SK-N-SH (cell line): ENCODE data around the gene ATF6B. TPM values are rescaled to one million over a fixed set of nuclear protein-coding genes. Genes with fewer than 3 reads are reported as not detected.
A peak's percentile ranks its signal among the peaks of the same experiment; 100 is the strongest.

Experiments used
- CTCF ChIA-PET: fragments of 300-600, 350-600 bp; formaldehyde crosslinking; extraction: SDS; loops from one replicate; lab custom pipeline; 2021; lab: Yijun Ruan, JAX
- POLR2A ChIA-PET: fragments of 350-600 bp; sonication (Branson Sonifier 250); formaldehyde crosslinking; extraction: SDS; loops from one replicate; lab custom pipeline; 2020; ENCODE audit warnings: antibody characterized with exemption, inconsistent platforms; lab: Yijun Ruan, JAX
- DNase-seq: peaks from one replicate; pipeline ENCODE4 v3.0.0; 2012
- H2AFZ ChIP-seq: fragments of 200-600 bp; sonication (generic); 2 replicates; pipeline ENCODE4 v1.8.1; 2016; ENCODE audit warnings: antibody characterized with exemption, mild to moderate bottlenecking, low read depth
- H3F3A ChIP-seq: fragments of 200-600 bp; sonication (generic); replicated peaks from 2 replicates; pipeline ENCODE3; 2016; ENCODE audit warnings: antibody characterized with exemption, mild to moderate bottlenecking; ENCODE audit not compliant: insufficient read depth
- H3K27ac ChIP-seq, 2 experiments: fragments of 200-500 bp in 1 of 2; fragments of 200-600 bp in 1 of 2; sonication (Bioruptor generic) in 1 of 2; sonication (generic), shearing (Covaris generic) in 1 of 2; 2 replicates each; pipeline versions ENCODE4 v1.5.1 to v1.6.1; 2014 to 2016; ENCODE audit warnings: low read depth in 2 of 2, inconsistent platforms in 1 of 2, low read length in 1 of 2, mild to moderate bottlenecking in 1 of 2, mixed read lengths in 1 of 2
- H3K27me3 ChIP-seq: fragments of 200-600 bp; sonication (generic), shearing (Covaris generic); 2 replicates; pipeline ENCODE4 v1.6.1; 2016; ENCODE audit warnings: mixed run types; ENCODE audit not compliant: insufficient read depth
- H3K36me3 ChIP-seq, 2 experiments: fragments of 200-500 bp in 1 of 2; fragments of 200-600 bp in 1 of 2; sonication (Bioruptor generic) in 1 of 2; sonication (generic) in 1 of 2; replicated peaks in 1 of 2; 2 replicates each; pipeline versions ENCODE3 to v1.5.1; 2014 to 2016; ENCODE audit warnings: low read length in 1 of 2, mild to moderate bottlenecking in 1 of 2; ENCODE audit not compliant: insufficient read depth in 2 of 2, control insufficient read depth in 1 of 2
- H3K4me1 ChIP-seq, 2 experiments: fragments of 200-500 bp in 1 of 2; fragments of 200-600 bp in 1 of 2; sonication (Bioruptor generic) in 1 of 2; sonication (generic), shearing (Covaris generic) in 1 of 2; 2 replicates each; pipeline versions ENCODE4 v1.5.1 to v1.6.1; 2014 to 2016; ENCODE audit warnings: low read depth in 1 of 2, low read length in 1 of 2, mixed run types in 1 of 2; ENCODE audit not compliant: insufficient read depth in 2 of 2, control insufficient read depth in 1 of 2
- H3K4me2 ChIP-seq: fragments of 200-600 bp; sonication (generic), shearing (Covaris generic); 2 replicates; pipeline ENCODE4 v1.6.1; 2017; ENCODE audit warnings: mixed run types
- H3K4me3 ChIP-seq, 2 experiments: fragments of 200-500 bp in 1 of 2; fragments of 200-600 bp in 1 of 2; sonication (Bioruptor generic) in 1 of 2; sonication (generic), shearing (Covaris generic) in 1 of 2; 2 replicates each; pipeline versions ENCODE4 v1.5.1 to v1.8.1; 2014 to 2016; ENCODE audit warnings: low read depth in 2 of 2, inconsistent platforms in 1 of 2, low read length in 1 of 2, mild to moderate bottlenecking in 1 of 2, mixed read lengths in 1 of 2, moderate library complexity in 1 of 2
- H3K79me2 ChIP-seq: fragments of 200-600 bp; sonication (generic); 2 replicates; pipeline ENCODE4 v1.8.1; 2017; ENCODE audit warnings: mild to moderate bottlenecking; ENCODE audit not compliant: insufficient read depth
- H3K9ac ChIP-seq: fragments of 200-600 bp; sonication (generic); 2 replicates; pipeline ENCODE4 v1.6.1; 2017; ENCODE audit warnings: mixed run types
- H3K9me2 ChIP-seq: fragments of 200-600 bp; sonication (generic); 2 replicates; pipeline ENCODE4 v1.6.1; 2017; ENCODE audit warnings: mixed run types
- H3K9me3 ChIP-seq: fragments of 200-600 bp; sonication (generic); 2 replicates; pipeline ENCODE4 v1.6.1; 2017; ENCODE audit warnings: mixed run types, mild to moderate bottlenecking, moderate library complexity
- H4K20me1 ChIP-seq: fragments of 200-600 bp; sonication (generic); 2 replicates; pipeline ENCODE4 v1.6.1; 2017; ENCODE audit warnings: mild to moderate bottlenecking, mixed run types; ENCODE audit not compliant: insufficient read depth
- CHD2 ChIP-seq: fragments of 150-350 bp; IDR thresholded peaks from 2 replicates; pipeline ENCODE4 v1.6.1; 2018; ENCODE audit warnings: low read length; ENCODE audit not compliant: partially characterized antibody
- ELF1 ChIP-seq: IDR thresholded peaks from 2 replicates; pipeline ENCODE4 v1.4.0; 2012
- EP300 ChIP-seq, 2 experiments: IDR thresholded peaks; 2 replicates each; pipeline versions ENCODE4 v1.4.0 to v1.6.1; 2012; ENCODE audit warnings: borderline replicate concordance in 1 of 2, low read depth in 1 of 2, low read length in 1 of 2
- FOXJ3 ChIP-seq: sonication (generic); formaldehyde crosslinking; IDR thresholded peaks from 2 replicates; pipeline ENCODE4 v1.5.1; 2020; ENCODE audit warnings: mild to moderate bottlenecking, missing genetic modification reagents
- FOXM1 ChIP-seq: IDR thresholded peaks from 2 replicates; pipeline ENCODE4 v1.4.0; 2012; ENCODE audit warnings: low read depth, mild to moderate bottlenecking
- GABPA ChIP-seq: IDR thresholded peaks from 2 replicates; pipeline ENCODE4 v1.4.0; 2012; ENCODE audit warnings: low read depth, mild to moderate bottlenecking
- GATA2 ChIP-seq: sonication (generic); formaldehyde crosslinking; IDR thresholded peaks from 2 replicates; pipeline ENCODE4 v1.5.0; 2020; ENCODE audit warnings: mild to moderate bottlenecking, missing genetic modification reagents
- MXI1 ChIP-seq: IDR thresholded peaks from 2 replicates; pipeline ENCODE4 v1.6.1; 2012; ENCODE audit warnings: mild to moderate bottlenecking, low read depth, low read length, improper control_type of control experiment
- RAD21 ChIP-seq: IDR thresholded peaks from 2 replicates; pipeline ENCODE4 v1.6.1; 2012; ENCODE audit warnings: mild to moderate bottlenecking, low read length
- RCOR1 ChIP-seq: fragments of 150-350 bp; IDR thresholded peaks from 2 replicates; pipeline ENCODE4 v1.6.1; 2017; ENCODE audit warnings: antibody characterized with exemption, low read length
- RFX5 ChIP-seq: IDR thresholded peaks from 2 replicates; pipeline ENCODE4 v1.6.1; 2012; ENCODE audit warnings: mild to moderate bottlenecking, improper control_type of control experiment, low read length
- SIN3A ChIP-seq: IDR thresholded peaks from 2 replicates; pipeline ENCODE4 v1.6.1; 2012; ENCODE audit warnings: low read depth, mild to moderate bottlenecking, low read length, moderate library complexity, borderline replicate concordance
- SMC3 ChIP-seq: IDR thresholded peaks from 2 replicates; pipeline ENCODE4 v1.6.1; 2012; ENCODE audit warnings: low read depth, low read length, improper control_type of control experiment
- TCF12 ChIP-seq: IDR thresholded peaks from 2 replicates; pipeline ENCODE4 v1.4.0; 2012
- TEAD4 ChIP-seq: IDR thresholded peaks from 2 replicates; pipeline ENCODE4 v1.4.0; 2012; ENCODE audit warnings: mild to moderate bottlenecking, borderline replicate concordance; ENCODE audit not compliant: insufficient read depth
- YY1 ChIP-seq: IDR thresholded peaks from 2 replicates; pipeline ENCODE4 v1.4.0; 2012; ENCODE audit warnings: low read depth, mild to moderate bottlenecking
- WGBS: methylation state at CpG from one replicate; pipeline ENCODE4 v1.1.6; 2017; ENCODE audit warnings: low lambda C conversion rate; 5-methylcytosine and 5-hydroxymethylcytosine counted together
- polyA plus RNA-seq, 3 experiments: library from polyadenylated mRNA; depleted of rRNA; stranded (reverse); fragments of >200 nt; gene quantifications; 2 replicates each; pipeline ENCODE4 v1.2.3, GENCODE V29; 2012
- TF ChIP-seq, protein P1 (sequence below): fragments of 200-600 bp; sonication (generic); IDR thresholded peaks from 2 replicates; pipeline ENCODE4 v1.6.1; 2017; ENCODE audit warnings: antibody characterized with exemption, mild to moderate bottlenecking, moderate library complexity
- TF ChIP-seq, protein P2 (sequence below): IDR thresholded peaks from 2 replicates; pipeline ENCODE4 v1.4.0; 2012; ENCODE audit warnings: low read depth, borderline replicate concordance
- TF ChIP-seq, protein P3 (sequence below): fragments of 150-350 bp; IDR thresholded peaks from 2 replicates; pipeline ENCODE4 v1.6.1; 2017; ENCODE audit warnings: antibody characterized with exemption, low read length, low read depth, borderline replicate concordance

The ATF6B gene
- polyA plus RNA-seq, 1 of the 3 experiments (the other 2 are of a cell fraction), result 61.3 TPM

DNA sequence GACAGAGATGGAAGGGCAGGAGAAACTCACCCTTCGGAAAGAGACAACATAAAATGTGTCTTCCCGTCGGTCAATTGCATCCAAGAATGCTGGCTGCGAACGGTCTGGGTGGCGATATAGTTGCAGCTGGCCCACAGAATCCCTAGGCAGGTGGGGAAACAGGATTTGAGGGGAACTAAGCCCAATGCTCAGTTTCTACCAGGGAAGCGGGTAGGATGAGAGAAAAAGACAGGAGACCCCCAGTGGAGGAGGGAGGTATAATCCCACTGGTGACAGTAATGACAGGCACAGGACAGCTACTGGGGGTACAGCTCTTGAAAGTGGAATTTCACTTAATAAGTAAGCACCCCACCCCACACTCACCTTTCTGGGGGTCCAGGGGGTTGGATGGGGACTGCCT lies 11.4 kb downstream of the ATF6B start:
- Histone ChIP-seq H2AFZ (no peak overlapping the region), H3K27me3 (no peaks in the 10 kb centered on the region), H3K4me2 (no peak overlapping the region), H3K9ac (no peak overlapping the region), H3K79me2 (no peaks in the 10 kb centered on the region), H3K9me2 (no peaks in the 10 kb centered on the region), H3K4me3 (no peak overlapping the region), H3K36me3 (peaks cover 20 to 29% of the 10 kb centered on the region in 2 experiments), H3K9me3 (no peaks in the 10 kb centered on the region), H4K20me1 (no peaks in the 10 kb centered on the region), H3K4me1 (peaks cover 3 to 9% of the 10 kb centered on the region in 2 experiments; a peak in 1 of 4 replicates), H3K27ac (no peak overlapping the region), H3F3A (peaks cover 38% of the 10 kb centered on the region)
- TF ChIP-seq GATA2 (CRISPR knock-in tag), result no peak
- TF ChIP-seq, protein P1, sequence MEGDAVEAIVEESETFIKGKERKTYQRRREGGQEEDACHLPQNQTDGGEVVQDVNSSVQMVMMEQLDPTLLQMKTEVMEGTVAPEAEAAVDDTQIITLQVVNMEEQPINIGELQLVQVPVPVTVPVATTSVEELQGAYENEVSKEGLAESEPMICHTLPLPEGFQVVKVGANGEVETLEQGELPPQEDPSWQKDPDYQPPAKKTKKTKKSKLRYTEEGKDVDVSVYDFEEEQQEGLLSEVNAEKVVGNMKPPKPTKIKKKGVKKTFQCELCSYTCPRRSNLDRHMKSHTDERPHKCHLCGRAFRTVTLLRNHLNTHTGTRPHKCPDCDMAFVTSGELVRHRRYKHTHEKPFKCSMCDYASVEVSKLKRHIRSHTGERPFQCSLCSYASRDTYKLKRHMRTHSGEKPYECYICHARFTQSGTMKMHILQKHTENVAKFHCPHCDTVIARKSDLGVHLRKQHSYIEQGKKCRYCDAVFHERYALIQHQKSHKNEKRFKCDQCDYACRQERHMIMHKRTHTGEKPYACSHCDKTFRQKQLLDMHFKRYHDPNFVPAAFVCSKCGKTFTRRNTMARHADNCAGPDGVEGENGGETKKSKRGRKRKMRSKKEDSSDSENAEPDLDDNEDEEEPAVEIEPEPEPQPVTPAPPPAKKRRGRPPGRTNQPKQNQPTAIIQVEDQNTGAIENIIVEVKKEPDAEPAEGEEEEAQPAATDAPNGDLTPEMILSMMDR, result peak; percentile 55
- no peak for TF ChIP-seq EP300 (IDR thresholded peaks at IDR 0.05; ENCODE audit: borderline replicate concordance in 1 of 2, low read depth in 1 of 2, low read length in 1 of 2)
- TF ChIP-seq RAD21, result 0 out of 2 replicates have a peak, but pooled peaks have one; percentile 34
- peak; percentile 25; the same call in 1 of the 2 replicates for TF ChIP-seq SMC3
- no peak for TF ChIP-seq GABPA
- TF ChIP-seq MXI1, result no peak
- WGBS, result 96% methylated on average over 7 of the region's 7 CpGs
- peak; percentile 64 for DNase-seq
- POLR2A ChIA-PET, result interaction anchor here (0.8 kb wide), 1 partner anchor 11 kb away, joined by 3 read pairs; no protein-coding TSS in a partner anchor
- CTCF ChIA-PET, result interaction anchor here (0.7 to 4.1 kb wide), 12 partner anchors 9 to 79 kb away, joined by 3 to 43 read pairs (median 4); partner anchors contain the start of genes ATF6B and FKBPL

DNA sequence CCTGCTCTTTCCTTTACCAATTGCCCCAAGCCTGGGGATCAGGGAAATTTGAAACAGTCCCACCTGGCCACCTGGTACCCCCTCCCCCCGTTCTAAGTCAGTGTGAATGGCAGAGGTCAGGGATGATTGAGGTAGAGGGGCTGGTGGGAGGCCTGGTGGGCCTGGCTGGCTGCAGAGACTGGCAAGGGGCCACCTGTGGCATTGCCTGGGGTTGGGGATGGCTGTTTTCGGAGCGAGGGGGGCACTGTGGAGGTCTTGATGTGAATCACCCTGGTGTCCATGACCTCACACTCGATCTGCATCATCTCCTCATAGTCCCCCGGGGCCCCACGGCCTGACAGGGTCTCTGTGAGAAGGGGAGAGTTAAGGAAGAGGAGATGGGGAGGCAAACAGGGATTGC lies 12.4 kb downstream of the ATF6B start:
- peaks cover 12 to 22% of the 10 kb centered on the region in 2 experiments for H3K36me3 ChIP-seq
- peaks cover 3 to 9% of the 10 kb centered on the region in 2 experiments; a peak in 1 of 4 replicates for H3K4me1 ChIP-seq
- peak overlapping the region in 1 of 2 experiments; percentile 83; a peak in 2 of 4 replicates for H3K27ac ChIP-seq
- no peak for DNase-seq
- POLR2A ChIA-PET, result no interaction called here
- CTCF ChIA-PET, result interaction anchor here (0.6 to 4.1 kb wide), 3 partner anchors 14 to 894 kb away, joined by 3 to 43 read pairs (median 5); partner anchors contain the start of genes ATF6B and FKBPL
- H3K9ac ChIP-seq, result no peak overlapping the region; the same call in 1 of the 2 replicates
- no peaks in the 10 kb centered on the region for H3K9me3 ChIP-seq
- H3K4me3 ChIP-seq, result no peak overlapping the region
- no peak overlapping the region for H3K4me2 ChIP-seq
- no peaks in the 10 kb centered on the region for H4K20me1 ChIP-seq
- peaks cover 45% of the 10 kb centered on the region for H3F3A ChIP-seq
- no peaks in the 10 kb centered on the region for H3K79me2 ChIP-seq
- TF ChIP-seq GATA2 (CRISPR knock-in tag), result no peak
- no peak for TF ChIP-seq EP300 (IDR thresholded peaks at IDR 0.05; ENCODE audit: borderline replicate concordance in 1 of 2, low read depth in 1 of 2, low read length in 1 of 2)
- TF ChIP-seq, protein P2, sequence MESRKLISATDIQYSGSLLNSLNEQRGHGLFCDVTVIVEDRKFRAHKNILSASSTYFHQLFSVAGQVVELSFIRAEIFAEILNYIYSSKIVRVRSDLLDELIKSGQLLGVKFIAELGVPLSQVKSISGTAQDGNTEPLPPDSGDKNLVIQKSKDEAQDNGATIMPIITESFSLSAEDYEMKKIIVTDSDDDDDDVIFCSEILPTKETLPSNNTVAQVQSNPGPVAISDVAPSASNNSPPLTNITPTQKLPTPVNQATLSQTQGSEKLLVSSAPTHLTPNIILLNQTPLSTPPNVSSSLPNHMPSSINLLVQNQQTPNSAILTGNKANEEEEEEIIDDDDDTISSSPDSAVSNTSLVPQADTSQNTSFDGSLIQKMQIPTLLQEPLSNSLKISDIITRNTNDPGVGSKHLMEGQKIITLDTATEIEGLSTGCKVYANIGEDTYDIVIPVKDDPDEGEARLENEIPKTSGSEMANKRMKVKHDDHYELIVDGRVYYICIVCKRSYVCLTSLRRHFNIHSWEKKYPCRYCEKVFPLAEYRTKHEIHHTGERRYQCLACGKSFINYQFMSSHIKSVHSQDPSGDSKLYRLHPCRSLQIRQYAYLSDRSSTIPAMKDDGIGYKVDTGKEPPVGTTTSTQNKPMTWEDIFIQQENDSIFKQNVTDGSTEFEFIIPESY, result no peak
- TF ChIP-seq RCOR1, result no peak
- no peak for TF ChIP-seq YY1
- no peak for TF ChIP-seq FOXM1
- TF ChIP-seq SIN3A, result no peak
- no peak for TF ChIP-seq ELF1
- TF ChIP-seq FOXJ3, result no peak
- no peak for TF ChIP-seq RAD21
- no peak for TF ChIP-seq TEAD4
- TF ChIP-seq, protein P3, sequence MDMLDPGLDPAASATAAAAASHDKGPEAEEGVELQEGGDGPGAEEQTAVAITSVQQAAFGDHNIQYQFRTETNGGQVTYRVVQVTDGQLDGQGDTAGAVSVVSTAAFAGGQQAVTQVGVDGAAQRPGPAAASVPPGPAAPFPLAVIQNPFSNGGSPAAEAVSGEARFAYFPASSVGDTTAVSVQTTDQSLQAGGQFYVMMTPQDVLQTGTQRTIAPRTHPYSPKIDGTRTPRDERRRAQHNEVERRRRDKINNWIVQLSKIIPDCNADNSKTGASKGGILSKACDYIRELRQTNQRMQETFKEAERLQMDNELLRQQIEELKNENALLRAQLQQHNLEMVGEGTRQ, result no peak
- TF ChIP-seq SMC3, result no peak
- no peak for TF ChIP-seq GABPA
- no peak for TF ChIP-seq TCF12
- TF ChIP-seq CHD2, result no peak
- TF ChIP-seq RFX5, result no peak
- TF ChIP-seq, all 33 proteins: peak for 0
- no peaks in the 10 kb centered on the region for H3K9me2 ChIP-seq
- H2AFZ ChIP-seq, result no peak overlapping the region
- no peaks in the 10 kb centered on the region for H3K27me3 ChIP-seq
- 92% methylated on average over 6 of the region's 6 CpGs for WGBS
